ENCODE measurements around the gene HIPK2.

The HIPK2 gene

DNA sequence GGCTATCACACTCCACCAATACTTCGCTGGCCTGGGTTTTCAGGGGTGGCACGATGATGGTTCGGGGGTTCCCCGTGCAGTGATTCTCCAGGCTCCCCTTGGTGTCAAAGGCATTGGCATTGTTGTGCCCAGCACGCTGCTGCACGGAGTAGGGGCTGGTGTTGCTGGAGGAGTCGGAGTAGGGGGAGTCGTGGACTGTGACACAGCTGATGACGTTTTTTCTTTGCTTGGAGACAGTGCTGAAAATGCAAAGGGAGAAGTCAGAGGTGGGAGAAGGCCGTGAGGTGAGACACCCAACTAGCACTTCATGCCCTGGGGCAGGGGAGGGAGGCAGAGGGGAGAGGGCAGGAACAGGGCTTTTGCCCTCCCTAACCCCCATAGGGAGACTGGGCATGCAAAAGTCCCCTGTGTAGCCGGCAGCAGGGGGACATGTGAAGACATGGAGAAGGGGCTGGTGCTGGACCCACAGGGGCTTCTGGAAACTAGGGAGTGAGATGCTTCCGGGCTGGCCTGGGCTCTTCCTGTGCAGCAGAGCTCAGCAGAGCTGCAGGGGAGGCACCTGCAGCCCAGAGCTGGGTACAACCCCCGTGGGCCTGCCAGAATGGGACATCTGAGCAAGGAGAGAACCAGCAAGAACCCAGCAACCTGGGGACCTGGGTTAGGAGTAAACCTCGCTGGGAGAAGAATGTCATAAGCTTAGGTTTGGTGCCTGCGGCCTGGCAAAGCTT lies 193.8 kb downstream of the HIPK2 start:
- Histone ChIP-seq H3K27me3 (no peaks in the 10 kb centered on the region), H3K9ac (peak overlapping the region; percentile 39), H3K4me3 (no peak overlapping the region), H4K20me1 (0 out of 2 replicates have a peak, but pooled peaks cover 6% of the 10 kb centered on the region), H3K36me3 (peaks cover 95% of the 10 kb centered on the region), H3K9me3 (no peaks in the 10 kb centered on the region), H3K4me2 (peak overlapping the region; percentile 75), H3K4me1 (peaks cover 44% of the 10 kb centered on the region), H3K27ac (peak overlapping the region; percentile 69)
- TF ChIP-seq Cebpa-rat (IDR thresholded peaks at IDR 0.05) = no peak

DNA sequence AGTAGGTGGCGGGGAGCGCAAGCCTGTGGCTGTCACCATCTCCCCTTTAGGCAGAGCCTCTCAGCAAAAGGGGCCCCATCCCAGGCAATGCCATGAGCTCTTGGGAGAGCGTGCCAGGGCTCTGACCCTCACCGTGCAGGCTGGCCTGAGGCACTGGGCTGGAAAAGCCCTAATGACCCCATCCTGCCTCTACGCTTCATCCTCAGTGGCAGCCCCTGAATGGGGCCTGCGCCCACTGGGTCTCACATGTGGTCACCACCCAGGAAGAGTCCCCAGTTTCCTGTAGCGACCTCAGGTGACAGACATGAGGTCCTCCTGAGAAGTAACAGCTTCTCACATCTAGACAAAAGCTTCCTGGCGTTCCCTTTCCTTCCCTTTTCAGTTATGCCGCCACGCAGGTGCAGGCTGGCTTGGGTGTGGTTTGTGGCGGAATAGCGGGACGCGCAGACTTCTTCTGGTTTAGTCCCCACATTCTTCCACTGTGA lies 195.1 kb downstream of the HIPK2 start:
- H3K27ac ChIP-seq = peak overlapping the region; percentile 69

GRCh38 chr7:139582130-139582650 lies 195.6 kb downstream of the HIPK2 start:
- Histone ChIP-seq H4K20me1 (0 out of 2 replicates have a peak, but pooled peaks cover 6% of the 10 kb centered on the region), H3K36me3 (peaks cover 95% of the 10 kb centered on the region), H3K4me2 (peak overlapping the region; percentile 75), H3K27ac (peak overlapping the region; percentile 69), H3K27me3 (no peaks in the 10 kb centered on the region), H3K4me1 (peaks cover 34% of the 10 kb centered on the region), H3K9ac (peak overlapping the region; percentile 39; the same call in 1 of the 2 replicates), H3K4me3 (no peak overlapping the region), H3K9me3 (no peaks in the 10 kb centered on the region)
- TF ChIP-seq Cebpa-rat (IDR thresholded peaks at IDR 0.05) = no peak

More for the DNA sequence above, 195.1 kb downstream of the HIPK2 start:
- Histone ChIP-seq H4K20me1 (0 out of 2 replicates have a peak, but pooled peaks cover 6% of the 10 kb centered on the region), H3K4me1 (peaks cover 34% of the 10 kb centered on the region), H3K36me3 (peaks cover 95% of the 10 kb centered on the region), H3K9ac (peak overlapping the region; percentile 39; the same call in 1 of the 2 replicates), H3K4me3 (no peak overlapping the region), H3K27me3 (no peaks in the 10 kb centered on the region), H3K4me2 (peak overlapping the region; percentile 75), H3K9me3 (no peaks in the 10 kb centered on the region)
- TF ChIP-seq Cebpa-rat (IDR thresholded peaks at IDR 0.05) = no peak

DNA sequence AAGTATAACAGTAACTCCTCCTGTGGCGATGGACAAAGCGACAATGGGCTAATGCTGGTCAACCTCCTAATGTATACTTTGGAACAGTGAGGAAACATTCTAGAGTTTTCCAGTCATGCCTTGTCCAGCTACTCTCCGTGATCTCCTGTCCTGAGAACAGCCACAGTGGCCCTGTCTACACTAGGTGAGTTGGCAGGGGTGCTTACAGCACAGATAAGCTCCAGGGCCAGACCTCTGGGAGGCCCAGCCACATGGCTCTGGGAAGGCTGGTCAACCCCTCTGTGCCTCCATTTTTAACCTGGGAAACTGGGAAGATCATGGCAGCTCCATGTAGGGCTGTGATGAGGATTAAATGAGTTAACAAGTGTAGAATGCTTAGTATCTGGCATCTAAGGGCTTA lies 197.4 kb downstream of the HIPK2 start:
- no peak overlapping the region for H3K9ac ChIP-seq
- 0 out of 2 replicates have a peak, but pooled peaks cover 6% of the 10 kb centered on the region for H4K20me1 ChIP-seq
- H3K4me1 ChIP-seq = peaks cover 34% of the 10 kb centered on the region
- H3K36me3 ChIP-seq = peaks cover 93% of the 10 kb centered on the region
- no peak overlapping the region for H3K27ac ChIP-seq
- no peaks in the 10 kb centered on the region for H3K27me3 ChIP-seq
- H3K4me3 ChIP-seq = no peak overlapping the region
- no peak overlapping the region for H3K4me2 ChIP-seq
- H3K9me3 ChIP-seq = no peaks in the 10 kb centered on the region
- no peak for TF ChIP-seq Cebpa-rat (IDR thresholded peaks at IDR 0.05)

- peaks cover 93% of the 10 kb centered on the region for H3K36me3 ChIP-seq
- no peaks in the 10 kb centered on the region for H3K27me3 ChIP-seq
- no peak for TF ChIP-seq Cebpa-rat (IDR thresholded peaks at IDR 0.05)
- H4K20me1 ChIP-seq = no peaks in the 10 kb centered on the region
- H3K4me3 ChIP-seq = no peak overlapping the region
- no peak overlapping the region for H3K27ac ChIP-seq
- H3K4me1 ChIP-seq = 0 out of 2 replicates have a peak, but pooled peaks cover 4% of the 10 kb centered on the region
- H3K9ac ChIP-seq = no peak overlapping the region
- H3K9me3 ChIP-seq = no peaks in the 10 kb centered on the region
- no peak overlapping the region for H3K4me2 ChIP-seq
These were observed 201.4 kb downstream of the HIPK2 start for GRCh38 chr7:139576179-139576973.

GRCh38 chr7:139575338-139575680 lies 202.5 kb downstream of the HIPK2 start:
- no peak for TF ChIP-seq Cebpa-rat (IDR thresholded peaks at IDR 0.05)
- H3K27me3 ChIP-seq = no peaks in the 10 kb centered on the region

DNA sequence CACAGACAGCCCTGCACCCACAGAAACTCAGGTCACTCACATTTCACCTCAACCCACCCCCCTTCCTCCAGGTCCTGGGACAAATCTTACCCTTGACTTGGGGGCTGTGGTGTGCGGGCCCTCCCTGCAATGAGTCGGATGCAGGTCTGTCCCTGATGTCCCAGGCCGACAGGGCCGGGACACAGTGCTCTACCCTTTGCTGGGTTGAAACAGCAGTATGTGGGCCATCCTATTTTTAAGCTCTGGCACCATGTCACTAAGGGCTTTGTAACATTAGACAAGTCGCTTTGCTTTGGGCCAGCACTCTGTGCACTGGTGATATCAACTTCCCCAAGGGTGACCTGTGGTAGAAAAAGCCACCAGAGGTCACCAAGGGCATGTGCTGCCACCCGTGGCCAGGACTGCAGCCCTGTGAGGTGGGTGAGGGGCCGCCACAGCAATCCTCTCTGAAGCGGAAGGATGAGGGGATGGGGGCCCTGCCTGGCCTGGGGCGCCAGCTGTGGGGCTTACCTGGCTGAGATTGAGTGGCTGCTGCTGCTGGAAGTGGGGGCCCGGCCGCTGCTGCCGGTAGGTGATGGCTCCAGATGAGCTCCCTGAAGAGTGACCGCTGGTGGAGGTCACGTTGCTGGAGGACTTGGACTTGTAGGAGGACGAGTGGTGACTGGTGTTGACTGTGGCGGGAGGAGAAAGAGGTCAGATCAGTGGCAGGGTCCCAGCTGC lies 203.0 kb downstream of the HIPK2 start:
- Histone ChIP-seq H4K20me1 (no peaks in the 10 kb centered on the region), H3K4me1 (0 out of 2 replicates have a peak, but pooled peaks cover 7% of the 10 kb centered on the region), H3K27me3 (no peaks in the 10 kb centered on the region), H3K36me3 (peaks cover 89% of the 10 kb centered on the region), H3K9ac (no peak overlapping the region), H3K4me2 (no peak overlapping the region), H3K9me3 (no peaks in the 10 kb centered on the region), H3K27ac (no peak overlapping the region), H3K4me3 (no peak overlapping the region)
- TF ChIP-seq Cebpa-rat (IDR thresholded peaks at IDR 0.05) = no peak

More at GRCh38 chr7:139575338-139575680, 202.5 kb downstream of the HIPK2 start:
- H3K4me3 ChIP-seq = no peak overlapping the region
- no peaks in the 10 kb centered on the region for H4K20me1 ChIP-seq
- H3K9ac ChIP-seq = no peak overlapping the region
- H3K27ac ChIP-seq = no peak overlapping the region
- H3K36me3 ChIP-seq = peaks cover 89% of the 10 kb centered on the region
- 0 out of 2 replicates have a peak, but pooled peaks cover 7% of the 10 kb centered on the region for H3K4me1 ChIP-seq
- H3K4me2 ChIP-seq = no peak overlapping the region
- no peaks in the 10 kb centered on the region for H3K9me3 ChIP-seq

DNA sequence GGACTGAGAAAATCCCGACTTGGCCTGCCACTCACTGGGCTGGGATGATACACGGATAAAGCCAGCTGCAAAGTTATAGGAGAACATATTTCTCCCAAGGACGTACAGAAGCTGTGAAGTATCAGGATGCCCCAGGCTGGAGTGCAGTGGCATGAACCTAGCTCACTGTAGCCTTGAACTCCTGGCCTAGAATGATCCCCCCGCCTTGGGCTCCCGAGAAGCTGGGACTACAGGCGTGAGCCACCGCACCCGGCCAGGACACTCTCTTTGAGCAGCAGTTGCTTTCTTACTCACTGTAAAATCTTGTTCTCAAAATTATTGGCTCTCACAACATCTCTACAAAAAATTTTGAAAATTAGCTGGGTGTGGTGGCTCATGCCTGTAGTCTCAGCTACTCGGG lies 203.9 kb downstream of the HIPK2 start:
- TF ChIP-seq Cebpa-rat (IDR thresholded peaks at IDR 0.05) = no peak
- Histone ChIP-seq H3K9ac (no peak overlapping the region), H3K27ac (no peak overlapping the region), H3K36me3 (peaks cover 87% of the 10 kb centered on the region), H3K4me3 (no peak overlapping the region), H4K20me1 (no peaks in the 10 kb centered on the region), H3K4me1 (0 out of 2 replicates have a peak, but pooled peaks cover 7% of the 10 kb centered on the region), H3K27me3 (no peaks in the 10 kb centered on the region), H3K9me3 (no peaks in the 10 kb centered on the region), H3K4me2 (no peak overlapping the region)

- H3K9ac ChIP-seq = no peak overlapping the region
- 0 out of 2 replicates have a peak, but pooled peaks cover 7% of the 10 kb centered on the region for H3K4me1 ChIP-seq
- H3K27me3 ChIP-seq = no peaks in the 10 kb centered on the region
- H3K4me3 ChIP-seq = no peak overlapping the region
- H3K9me3 ChIP-seq = no peaks in the 10 kb centered on the region
- peaks cover 87% of the 10 kb centered on the region for H3K36me3 ChIP-seq
- no peak overlapping the region for H3K27ac ChIP-seq
- H3K4me2 ChIP-seq = no peak overlapping the region
- no peaks in the 10 kb centered on the region for H4K20me1 ChIP-seq
- TF ChIP-seq Cebpa-rat (IDR thresholded peaks at IDR 0.05) = no peak
These were observed 205.0 kb downstream of the HIPK2 start for GRCh38 chr7:139572704-139573385.

Measured in BLaER1 (cell line).